KG1 (cell line): ENCODE measurements around the gene VAV1.
"Not testable (repeated sequence)": the region's sequence is repeated elsewhere in the genome, so short reads cannot be mapped to it uniquely, and the experiment has no call there.

Experiments used
- DNase-seq: peaks from one replicate; lab custom pipeline; 2025; lab: John Stamatoyannopoulos, UW

Gene VAV1

GRCh38 chr19:6761053-6761676, 11.3 kb upstream of the VAV1 start:
- no peak for DNase-seq

- DNase-seq = not testable (repeated sequence)
These were observed 10.2 kb upstream of the VAV1 start for GRCh38 chr19:6762253-6762797.

GRCh38 chr19:6765738-6766356, 6.7 kb upstream of the VAV1 start:
- no peak for DNase-seq

GRCh38 chr19:6766357-6767080, 6.0 kb upstream of the VAV1 start:
- no peak for DNase-seq

- DNase-seq = no peak
These were observed 5.5 kb upstream of the VAV1 start for GRCh38 chr19:6767081-6767356.

- DNase-seq = peak; percentile 43
These were observed 4.9 kb upstream of the VAV1 start, which contains the start of gene SH2D3A for GRCh38 chr19:6767357-6768235. TSS of gene SH2D3A (minus strand) at chr19:6767435. CDS start at chr19:6763748, 3,687 bp downstream.

GRCh38 chr19:6768236-6768785, 4.2 kb upstream of the VAV1 start:
- DNase-seq = no peak

GRCh38 chr19:6769006-6769619, 3.4 kb upstream of the VAV1 start:
- no peak for DNase-seq

GRCh38 chr19:6771648-6772027, 870 bp upstream of the VAV1 start:
- DNase-seq = not testable (repeated sequence)

- DNase-seq = no peak
These were observed 386 bp downstream of the VAV1 start for GRCh38 chr19:6772866-6773322.

GRCh38 chr19:6773323-6773931, 919 bp downstream of the VAV1 start:
- peak; percentile 74 for DNase-seq

GRCh38 chr19:6774821-6775707, 2.6 kb downstream of the VAV1 start:
- no peak for DNase-seq

GRCh38 chr19:6776045-6776444, 3.5 kb downstream of the VAV1 start:
- DNase-seq = not testable (repeated sequence)

- DNase-seq = no peak
These were observed 4.5 kb downstream of the VAV1 start for GRCh38 chr19:6776999-6777398.

- DNase-seq = no peak
These were observed 4.9 kb downstream of the VAV1 start for GRCh38 chr19:6777434-6777833.

GRCh38 chr19:6778386-6778785, 5.9 kb downstream of the VAV1 start:
- no peak for DNase-seq

GRCh38 chr19:6779206-6779605, 6.7 kb downstream of the VAV1 start:
- no peak for DNase-seq

GRCh38 chr19:6787393-6787792, 14.9 kb downstream of the VAV1 start:
- no peak for DNase-seq

- no peak for DNase-seq
These were observed 16.4 kb downstream of the VAV1 start for GRCh38 chr19:6788896-6789295.
